T-helper 2 cell treated with Interferon-gamma antibody and Interleukin-4, amounts not matched to agents 100 ng/mL and 5 ng/mL, for 36 hours (primary cell): ENCODE data around the gene SECISBP2L. TPM values are rescaled to one million over a fixed set of nuclear protein-coding genes. Genes with fewer than 3 reads are reported as not detected.
"Not testable (repeated sequence)": the region's sequence is repeated elsewhere in the genome, so short reads cannot be mapped to it uniquely, and the experiment has no call there.

Source experiments
- intact Hi-C: fragments of 100-400 bp; cut with micrococcal nuclease; formaldehyde crosslinking; loops from one replicate; pipeline ENCODE4 v1.15.1; 2023
- total RNA-seq: library from RNA; stranded (reverse); gene quantifications from 2 replicates; pipeline ENCODE4 v1.2.3, GENCODE V29; 2022

Gene SECISBP2L
- total RNA-seq, 1 donor from 2014 or later, result 30.4 TPM

DNA sequence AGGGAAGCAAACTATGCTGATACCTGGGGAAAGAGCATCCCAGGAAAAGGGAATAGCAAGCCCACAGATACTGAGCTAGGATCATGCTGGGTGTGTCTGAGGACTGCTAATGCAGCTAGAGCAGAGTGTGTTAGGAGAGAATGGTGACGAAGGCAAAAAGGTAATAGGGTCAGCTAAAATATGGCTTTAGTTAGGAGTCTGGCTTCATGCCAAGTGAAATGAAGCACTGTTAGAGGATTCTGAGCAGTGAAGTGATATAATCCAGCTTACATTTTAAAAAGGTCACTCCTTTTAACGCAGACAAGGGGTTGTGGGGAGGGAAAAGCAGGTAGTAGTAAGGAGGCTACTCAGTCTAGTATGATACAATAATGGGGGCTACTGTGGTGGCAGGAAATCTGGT, 30.4 kb downstream of the SECISBP2L start:
- intact Hi-C loops, result no loop called here

GRCh38 chr15:48999314-48999713, 46.9 kb downstream of the SECISBP2L start:
- intact Hi-C loops, result no loop called here

DNA sequence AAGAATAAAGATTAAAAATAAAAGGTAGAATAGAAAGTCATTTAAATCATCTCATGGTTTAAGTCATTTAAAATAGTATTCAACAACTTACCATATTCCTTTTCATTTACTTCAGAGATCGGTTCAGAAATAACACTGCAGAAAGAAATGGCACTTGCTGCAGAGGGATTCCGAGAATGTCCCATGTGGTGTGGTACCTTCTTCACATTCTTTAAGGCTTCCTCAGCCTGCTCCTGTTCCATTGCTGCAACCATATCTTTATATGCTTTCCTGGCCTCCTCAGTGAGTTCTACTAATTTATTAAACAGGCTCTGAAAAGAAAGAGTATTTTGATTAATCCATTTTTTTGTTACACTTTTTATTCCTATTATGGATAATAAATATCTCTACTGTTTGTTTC, 50.0 kb downstream of the SECISBP2L start:
- intact Hi-C loops, result no loop called here

DNA sequence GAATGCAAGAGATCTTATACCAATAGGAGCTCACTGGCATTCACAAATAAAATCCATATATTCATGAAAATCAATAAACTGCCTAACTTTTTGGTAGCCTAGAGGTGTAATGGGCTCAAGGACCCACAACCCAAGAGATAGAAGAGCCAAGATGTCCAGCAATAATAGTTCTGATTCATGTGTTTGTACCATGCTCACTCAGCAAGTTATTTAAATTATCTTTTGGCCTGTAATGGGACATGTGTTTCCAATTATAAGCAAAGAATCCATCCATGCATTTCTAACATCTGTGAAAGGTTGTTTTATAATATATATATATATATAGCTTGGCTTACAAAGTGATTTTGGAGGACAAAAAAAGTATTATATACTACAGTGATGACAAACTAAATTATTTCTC, 52.9 kb downstream of the SECISBP2L start:
- intact Hi-C loops, result no loop called here

GRCh38 chr15:48992545-48992944, 53.7 kb downstream of the SECISBP2L start:
- intact Hi-C loops, result no loop called here

GRCh38 chr15:48992096-48992495, 54.1 kb downstream of the SECISBP2L start:
- intact Hi-C loops, result no loop called here

DNA sequence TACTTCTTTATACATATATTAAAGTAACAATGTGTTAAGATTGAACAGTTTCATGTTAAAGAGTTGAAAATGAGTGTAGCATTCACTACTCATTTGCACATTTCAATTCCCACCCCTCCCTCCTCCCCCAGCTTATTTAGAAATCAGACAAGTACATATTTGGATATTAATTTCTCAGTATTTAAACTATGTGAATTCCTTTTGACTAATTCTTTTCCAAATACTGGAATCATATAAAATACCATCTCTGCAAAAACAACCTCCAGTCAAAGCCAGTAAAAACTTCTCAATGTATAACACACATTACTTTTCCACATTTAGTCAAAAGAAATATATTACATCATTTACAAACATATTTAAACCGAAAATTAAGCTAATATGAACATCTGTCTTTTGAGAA, 57.1 kb downstream of the SECISBP2L start:
- intact Hi-C loops, result no loop called here

DNA sequence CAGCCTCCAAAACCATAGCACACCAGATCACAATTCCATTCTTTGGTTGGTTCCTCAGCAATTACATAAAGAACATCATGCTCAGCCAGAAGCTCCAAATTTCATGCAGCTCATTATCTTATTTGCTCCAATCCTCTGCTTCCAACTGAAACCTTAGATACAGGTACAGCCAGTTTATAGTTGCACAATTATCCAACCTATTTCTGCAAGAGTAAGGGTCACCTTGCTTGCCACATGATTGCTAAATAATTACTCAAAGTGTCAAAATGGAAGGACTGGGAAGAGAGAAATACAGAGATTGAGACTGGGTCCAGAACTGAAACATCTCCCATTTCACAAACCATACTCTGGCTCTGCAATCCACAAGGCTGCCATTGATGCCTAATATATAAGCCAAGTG, 59.1 kb downstream of the SECISBP2L start:
- intact Hi-C loops, result no loop called here

DNA sequence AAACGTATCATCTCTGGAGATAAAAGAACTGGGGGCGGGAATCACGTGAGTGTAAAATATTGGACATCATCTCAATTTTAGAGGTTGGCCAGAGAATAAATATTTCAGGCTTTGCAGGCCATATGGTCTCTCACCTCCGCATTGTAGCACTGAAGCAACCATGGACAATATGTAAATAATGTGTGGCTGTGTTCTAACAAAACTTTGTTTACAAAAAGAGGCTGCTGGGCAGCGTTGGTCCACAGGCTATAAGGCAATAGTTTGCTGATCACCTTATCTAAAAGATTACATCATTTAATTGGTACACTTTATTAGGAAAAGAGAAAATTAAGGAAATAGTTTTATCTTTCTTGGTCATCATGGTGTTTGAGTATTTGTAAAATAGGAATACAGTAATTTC, 60.0 kb downstream of the SECISBP2L start:
- intact Hi-C loops, result no loop called here

DNA sequence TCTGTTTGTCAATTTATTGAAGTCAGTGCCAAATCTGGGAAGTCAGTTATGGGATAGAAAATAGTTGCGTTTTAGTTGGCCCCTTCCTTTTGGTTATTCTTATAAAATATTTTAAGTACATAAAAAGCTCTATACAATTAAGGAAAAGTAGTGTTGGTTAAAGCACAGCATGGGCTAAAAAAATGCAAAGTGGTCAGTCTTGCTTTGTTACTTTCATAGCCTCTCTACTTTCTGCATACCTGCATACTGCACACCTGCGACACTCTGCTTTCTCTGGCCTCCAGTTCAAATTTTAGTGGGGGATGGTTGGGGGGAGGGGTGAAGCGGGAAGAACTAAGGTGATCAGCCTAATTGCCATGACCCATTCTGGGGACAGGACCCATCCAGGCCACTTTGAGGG, 60.7 kb downstream of the SECISBP2L start:
- intact Hi-C loops, result no loop called here

- intact Hi-C loops, result no loop called here
Observed at GRCh38 chr15:48984811-48985352, 61.4 kb downstream of the SECISBP2L start.

GRCh38 chr15:48984021-48984710, 62.1 kb downstream of the SECISBP2L start:
- intact Hi-C loops, result no loop called here

DNA sequence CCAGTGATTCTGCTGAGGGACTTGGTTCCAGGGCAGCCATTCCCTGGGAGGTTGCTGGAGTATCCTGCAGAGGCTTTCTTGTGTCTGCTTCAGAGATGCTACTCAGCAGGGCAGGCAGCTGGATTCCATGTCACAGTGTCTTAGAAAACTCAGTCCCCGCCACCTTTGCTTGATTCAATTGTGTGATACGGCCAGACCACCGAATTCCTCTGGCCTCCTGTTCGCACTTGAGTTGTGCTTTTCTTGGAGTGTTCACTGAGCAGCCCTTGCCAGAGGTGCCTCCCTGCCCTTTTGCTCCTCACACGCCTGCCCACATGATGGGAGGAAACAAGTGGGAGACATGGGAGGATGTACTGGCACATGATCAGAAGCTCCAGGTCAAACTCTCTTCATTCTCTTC, 62.9 kb downstream of the SECISBP2L start:
- intact Hi-C loops, result no loop called here

- intact Hi-C loops, result no loop called here
Observed at GRCh38 chr15:48981941-48982340, 64.3 kb downstream of the SECISBP2L start.

DNA sequence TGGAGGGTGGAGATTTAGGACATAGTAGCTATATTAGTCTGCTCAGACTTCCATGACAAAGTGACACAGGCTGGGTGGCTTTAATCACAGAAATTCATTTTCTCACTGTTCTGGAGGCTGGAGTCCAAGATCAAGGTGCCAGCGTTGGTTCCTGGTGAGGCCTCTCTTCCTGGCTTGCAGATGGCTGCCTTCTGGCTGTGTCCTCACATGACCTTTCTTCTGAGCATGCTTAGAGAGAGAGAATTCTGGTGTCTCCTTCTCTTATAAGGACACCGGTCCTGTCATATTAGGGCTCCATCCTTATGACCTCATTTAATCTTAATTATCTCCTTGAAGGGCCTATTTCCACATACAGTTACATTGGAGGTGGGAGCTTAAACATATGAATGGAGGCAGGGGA, 67.6 kb downstream of the SECISBP2L start:
- intact Hi-C loops, result no loop called here

DNA sequence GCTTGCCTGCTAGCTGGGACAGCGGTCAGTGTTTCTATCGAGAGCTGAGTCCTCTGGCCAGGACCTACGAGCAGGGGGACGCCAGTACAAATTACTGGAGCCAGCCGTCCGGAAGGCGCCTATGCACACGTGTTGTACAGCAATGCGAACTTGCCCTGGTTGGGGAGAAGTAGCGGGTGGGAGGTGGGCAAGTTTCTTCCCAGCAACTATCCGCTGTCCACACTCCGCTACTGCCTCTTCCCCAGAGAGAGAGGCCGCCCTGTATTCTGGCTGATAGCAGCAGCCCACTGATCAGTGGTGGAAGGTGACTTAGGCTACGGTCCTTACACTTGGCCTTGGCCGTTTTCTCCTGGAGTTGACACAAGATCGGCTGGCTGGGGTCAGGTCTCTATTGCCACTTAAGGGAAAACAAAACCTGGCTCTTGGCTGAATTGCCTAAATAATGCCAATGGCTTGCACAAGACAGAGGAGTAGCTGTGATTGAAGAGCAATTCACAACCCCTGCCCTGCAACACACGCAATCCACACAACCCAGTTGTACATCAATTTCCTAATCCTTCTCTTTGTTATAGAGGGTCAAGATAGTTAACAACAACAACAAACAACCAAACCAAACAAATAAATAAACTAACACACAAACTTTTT, 69.7 kb downstream of the SECISBP2L start:
- intact Hi-C loops, result no loop called here

GRCh38 chr15:48975472-48976419, 70.5 kb downstream of the SECISBP2L start:
- intact Hi-C loops, result loop anchor here (1.0 kb wide), 3 partner anchors 9 to 113 kb away; partner anchors contain the start of gene EID1

DNA sequence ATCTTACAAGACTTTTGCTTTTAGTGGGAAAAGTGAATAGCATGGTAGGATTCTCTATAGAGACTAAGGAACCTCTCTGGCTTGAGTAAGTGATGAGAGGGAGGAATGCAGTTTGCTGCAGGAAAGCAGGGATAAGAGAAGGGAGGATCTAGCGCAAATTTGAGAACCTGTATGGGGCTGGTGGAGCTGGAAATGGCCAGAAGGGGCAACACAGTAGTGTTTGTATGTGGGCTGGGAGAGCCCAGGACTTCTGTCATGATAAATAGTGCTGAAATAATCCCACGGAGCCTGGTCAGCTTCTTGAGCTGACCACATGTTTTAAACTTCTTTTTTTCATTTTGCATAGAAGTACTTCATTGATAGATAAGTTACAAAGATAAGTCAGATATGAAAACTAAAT, 71.4 kb downstream of the SECISBP2L start:
- intact Hi-C loops, result loop anchor here (1.0 kb wide), 3 partner anchors 9 to 113 kb away; partner anchors contain the start of gene EID1

DNA sequence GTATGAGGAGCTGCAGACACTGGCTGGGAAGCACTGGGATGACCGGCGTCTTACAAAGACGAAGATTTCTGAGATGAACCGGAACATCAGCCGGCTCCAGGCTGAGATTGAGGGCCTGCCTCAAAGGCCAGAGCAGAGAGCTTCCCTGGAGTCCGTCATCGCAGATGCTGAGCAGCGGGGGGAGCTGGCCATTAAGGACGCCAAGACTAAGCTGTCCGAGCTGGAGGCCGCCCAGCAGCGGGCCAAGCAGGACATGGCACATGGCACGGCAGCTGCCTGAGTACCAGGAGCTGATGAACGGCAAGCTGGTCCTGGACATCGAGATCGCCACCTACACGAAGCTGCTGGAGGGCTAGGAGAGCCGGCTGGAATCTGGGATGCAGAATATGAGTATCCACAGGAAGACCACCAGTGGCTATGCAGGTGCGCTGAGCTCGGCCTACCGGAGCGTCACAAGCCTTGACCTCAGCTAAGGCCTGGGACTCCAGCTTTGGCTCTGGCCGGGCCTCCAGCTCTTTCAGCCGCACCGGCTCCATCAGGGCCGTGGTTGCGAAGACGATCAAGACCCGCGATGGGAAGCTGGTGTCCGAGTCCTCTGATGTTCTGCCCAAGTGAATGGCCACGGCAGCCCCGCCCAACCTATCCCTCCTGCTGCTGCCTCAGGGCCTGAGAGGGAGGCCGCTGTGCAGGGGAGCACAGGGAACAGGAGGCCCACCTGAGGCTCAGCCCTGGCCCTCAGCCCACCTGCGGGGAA, 73.3 kb downstream of the SECISBP2L start:
- intact Hi-C loops, result no loop called here

DNA sequence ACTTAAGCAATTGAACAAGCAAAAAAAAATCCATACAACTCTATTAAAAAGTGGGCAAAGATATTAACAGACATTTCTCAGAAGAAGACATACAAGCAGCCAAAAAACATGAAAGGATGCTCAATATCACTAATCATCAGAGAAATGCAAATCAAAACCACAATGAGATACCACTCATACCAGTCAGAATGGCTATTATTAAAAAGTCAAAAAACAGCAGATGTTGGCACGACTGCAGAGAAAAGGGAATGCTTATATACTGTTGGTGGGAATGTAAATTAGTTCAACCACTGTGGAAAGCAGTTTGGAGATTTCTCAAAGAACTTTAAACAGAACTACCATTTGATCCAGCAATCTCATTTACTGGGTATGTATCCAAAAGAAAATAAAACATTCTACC, 75.3 kb downstream of the SECISBP2L start:
- intact Hi-C loops, result not testable (repeated sequence)

- intact Hi-C loops, result loop anchor here (5.0 to 10.0 kb wide), 3 partner anchors 41 to 633 kb away; partner anchors contain the start of genes CEP152 and DUT
Observed at GRCh38 chr15:48968066-48968465, 78.2 kb downstream of the SECISBP2L start.
